ENCODE results near the gene PARD3. TPM values are rescaled to one million over a fixed set of nuclear protein-coding genes. Genes with fewer than 3 reads are reported as not detected.
A peak's percentile ranks its signal among the peaks of the same experiment; 100 is the strongest.

The PARD3 gene
- total and polyA plus RNA-seq, 10 of the 15 experiments (the other 5 are each of a cell fraction or from before 2014, with no cell fraction given), result 2.6 to 43.1 (median 13.9) TPM

GRCh38 chr10:34748357-34748756 is 66.7 kb downstream of the PARD3 start (continued):
- TF ChIP-seq EGR1 (IDR thresholded peaks at IDR 0.05; ENCODE audit: borderline replicate concordance in 1 of 2, low read depth in 2 of 2, low read length in 2 of 2) (no peak), NR2C2 (IDR thresholded peaks at IDR 0.05; ENCODE audit: borderline replicate concordance, control insufficient read depth, insufficient read length, low read depth) (no peak), CEBPZ (IDR thresholded peaks at IDR 0.05; ENCODE audit: low read depth, low read length) (no peak), SPI1 (IDR thresholded peaks at IDR 0.05; ENCODE audit: borderline replicate concordance, insufficient read depth, low read depth, low read length) (no peak), ZNF207 (IDR thresholded peaks at IDR 0.05; ENCODE audit: borderline replicate concordance) (no peak), ATF2 (IDR thresholded peaks at IDR 0.05; ENCODE audit: low read length) (no peak)

GRCh38 chr10:34746094-34746493 is 69.0 kb downstream of the PARD3 start:
- FAIRE-seq (no peak), DNase-seq (ENCODE audit: low read depth, low spot score) (no peak), ATAC-seq (peak; percentile 47)
- Histone ChIP-seq H3K36me3 (ENCODE audit: control insufficient read depth in 2 of 2, insufficient read depth in 2 of 2, low read length in 1 of 2) (no peaks in the 10 kb centered on the region), H3K79me2 (ENCODE audit: control insufficient read depth, insufficient read depth, low read length) (no peaks in the 10 kb centered on the region), H3K27me3 (replicated peaks in 1 of 2; ENCODE audit: control insufficient read depth in 2 of 2, insufficient read depth in 2 of 2, low read length in 1 of 2) (no peaks in the 10 kb centered on the region; a peak in 3 of 4 replicates), H3K9me3 (replicated peaks; ENCODE audit: control insufficient read depth, insufficient read depth, low read length) (no peaks in the 10 kb centered on the region), H3K9ac (ENCODE audit: control insufficient read depth, insufficient read depth, low read length) (no peak overlapping the region), H3K27ac (ENCODE audit: control insufficient read depth, insufficient read depth) (no peak overlapping the region), H2AFZ (ENCODE audit: control insufficient read depth, low read depth, low read length) (no peak overlapping the region), H3K4me2 (ENCODE audit: control insufficient read depth, insufficient read depth) (no peak overlapping the region), H3K4me3 (no peak overlapping the region), H3K4me1 (ENCODE audit: control insufficient read depth, insufficient read depth, low read length) (no peaks in the 10 kb centered on the region), H4K20me1 (ENCODE audit: control insufficient read depth, insufficient read depth) (no peaks in the 10 kb centered on the region)
- 27% methylated on average over 4 of the region's 4 CpGs for WGBS (ENCODE audit: insufficient coverage, insufficient replicate concordance, low lambda C conversion rate, missing lambda C conversion rate)
- ChIA-PET CTCF (interaction anchor here (0.6 to 3.2 kb wide), 5 partner anchors 8 to 42 kb away, joined by 3 to 14 read pairs (median 3); no protein-coding TSS in a partner anchor), SMC1A (ENCODE audit: uncharacterized antibody, unreplicated experiment) (interaction anchor here (0.6 to 4.5 kb wide), 7 partner anchors 8 to 149 kb away, joined by 3 to 25 read pairs (median 9); no protein-coding TSS in a partner anchor), POLR2A (interaction anchor here (0.7 to 1.4 kb wide), 3 partner anchors 10 to 66 kb away, joined by 3 to 7 read pairs (median 4); no protein-coding TSS in a partner anchor), RAD21 (ENCODE audit: unreplicated experiment) (interaction anchor here (0.9 to 3.1 kb wide), 4 partner anchors 8 to 23 kb away, joined by 3 to 17 read pairs (median 4); no protein-coding TSS in a partner anchor)
- in situ Hi-C loops (cut with MboI) (no loop called here), intact Hi-C loops (cut with micrococcal nuclease; ENCODE audit: unreplicated experiment) (no loop called here)
- no TSS peak for BruUV-seq (replicated peaks)
- TF ChIP-seq CBX3 (IDR thresholded peaks at IDR 0.05; ENCODE audit: borderline replicate concordance, low read depth), result no peak
- TF ChIP-seq RBBP5 (conservative IDR thresholded peaks at IDR 0.05), result no peak

Data from GM12878 (cell line).